ENCODE data around the gene ATP9A. TPM values are rescaled to one million over a fixed set of nuclear protein-coding genes. Genes with fewer than 3 reads are reported as not detected.

The ATP9A gene
- total and polyA plus RNA-seq, 2 of the 4 experiments (the other 2 are of a cell fraction): 10.6 to 22.4 TPM

GRCh38 chr20:51614687-51615086 lies 153.5 kb downstream of the ATP9A start:
- no peak overlapping the region for H2BK5ac ChIP-seq (ENCODE audit: low read depth, low read length, poor library complexity, severe bottlenecking)
- H3K56ac ChIP-seq (ENCODE audit: extremely low read depth, insufficient read depth, low read length): no peak overlapping the region
- H3K23ac ChIP-seq (ENCODE audit: low read depth, low read length): no peak overlapping the region
- DNase-seq: no peak
- ChIA-PET POLR2A (ENCODE audit: unreplicated experiment) (no interaction called here), CTCF (no interaction called here)
- no peak overlapping the region for H2BK20ac ChIP-seq (ENCODE audit: low read depth, low read length)
- no peaks in the 10 kb centered on the region for H3K27me3 ChIP-seq (ENCODE audit: control insufficient read depth, insufficient read depth, low read length)
- WGBS, 2 experiments (ENCODE audit: extremely low coverage in 2 of 2, insufficient read length in 1 of 2): no CpG with 5 or more reads among the region's 6 CpGs
- no peak overlapping the region for H4K8ac ChIP-seq (ENCODE audit: low read depth in 2 of 2, low read length in 2 of 2)
- no peaks in the 10 kb centered on the region; the same call in 1 of the 2 replicates for H3K4me1 ChIP-seq (ENCODE audit: control insufficient read depth, insufficient read depth, low read length)
- H3K4me3 ChIP-seq (ENCODE audit: insufficient read depth, low read depth, low read length): no peak overlapping the region
- no peak overlapping the region for H2AK9ac ChIP-seq (replicated peaks; ENCODE audit: low read depth, low read length, poor library complexity)
- no peak overlapping the region for H3K4me2 ChIP-seq (ENCODE audit: low read depth, low read length)
- no peak overlapping the region for H2AFZ ChIP-seq (replicated peaks; ENCODE audit: low read length, poor library complexity)
- H3K4ac ChIP-seq (ENCODE audit: low read depth, low read length): no peak overlapping the region
- no peak overlapping the region for H2AK5ac ChIP-seq (ENCODE audit: low read depth, low read length)
- H3K9ac ChIP-seq (ENCODE audit: low read depth, low read length): no peak overlapping the region
- H3K27ac ChIP-seq (ENCODE audit: insufficient read depth, low read length): no peak overlapping the region
- dilution Hi-C loops (cut with HindIII; ENCODE audit: low sequenced_read_pairs, unreplicated experiment): no loop called here
- no peak overlapping the region for H2BK15ac ChIP-seq (ENCODE audit: low read depth, low read length)
- no peak overlapping the region for H3K18ac ChIP-seq (ENCODE audit: low read depth, low read length)
- H4K20me1 ChIP-seq (ENCODE audit: insufficient read depth, low read length): peaks cover 1% of the 10 kb centered on the region; the same call in 1 of the 2 replicates
- no peaks in the 10 kb centered on the region for H3K9me3 ChIP-seq (ENCODE audit: control insufficient read depth, insufficient read depth, low read length)
- H4K91ac ChIP-seq (ENCODE audit: insufficient read depth, low read depth, low read length): no peak overlapping the region
- TF ChIP-seq BHLHE40 (IDR thresholded peaks at IDR 0.05; ENCODE audit: low read depth, low read length) (no peak), MAZ (IDR thresholded peaks at IDR 0.05; ENCODE audit: borderline replicate concordance, low read depth, low read length) (no peak), RAD21 (IDR thresholded peaks at IDR 0.05; ENCODE audit: low read length) (no peak), ELK1 (IDR thresholded peaks at IDR 0.05; ENCODE audit: borderline replicate concordance, low read depth, low read length) (no peak)
- no peaks in the 10 kb centered on the region; a peak in 1 of 4 replicates for H3K79me1 ChIP-seq (ENCODE audit: low read depth in 1 of 2, low read length in 2 of 2)
- no peak overlapping the region for H3K14ac ChIP-seq (replicated peaks; ENCODE audit: low read depth, low read length)
- no peak overlapping the region for H2BK120ac ChIP-seq (ENCODE audit: low read depth, low read length)
- H3K9me1 ChIP-seq (ENCODE audit: insufficient read depth, low read length): peaks cover 3% of the 10 kb centered on the region
- no peak for ATAC-seq (ENCODE audit: low read depth)
- intact Hi-C loops (cut with micrococcal nuclease): loop anchor here (5.0 kb wide), 1 partner anchor 632 kb away; no protein-coding TSS in a partner anchor
- no peak overlapping the region for H4K5ac ChIP-seq (ENCODE audit: low read depth, low read length)
- H3K36me3 ChIP-seq (ENCODE audit: control insufficient read depth, insufficient read depth, low read length): peaks cover 18% of the 10 kb centered on the region
- in situ Hi-C loops (cut with MboI; ENCODE audit: low sequenced_read_pairs): no loop called here
- no TSS peak for BruUV-seq (replicated peaks)
